NCI-H524 treated with DMSO at 0.1 percent for 48 hours (cell line): ENCODE measurements around the gene CD82.

Experiments
- DNase-seq: peaks from one replicate; lab custom pipeline; 2025; lab: John Stamatoyannopoulos, UW

CD82 gene

GRCh38 chr11:44561964-44562734, 3.3 kb upstream of the CD82 start:
- no peak for DNase-seq

DNA sequence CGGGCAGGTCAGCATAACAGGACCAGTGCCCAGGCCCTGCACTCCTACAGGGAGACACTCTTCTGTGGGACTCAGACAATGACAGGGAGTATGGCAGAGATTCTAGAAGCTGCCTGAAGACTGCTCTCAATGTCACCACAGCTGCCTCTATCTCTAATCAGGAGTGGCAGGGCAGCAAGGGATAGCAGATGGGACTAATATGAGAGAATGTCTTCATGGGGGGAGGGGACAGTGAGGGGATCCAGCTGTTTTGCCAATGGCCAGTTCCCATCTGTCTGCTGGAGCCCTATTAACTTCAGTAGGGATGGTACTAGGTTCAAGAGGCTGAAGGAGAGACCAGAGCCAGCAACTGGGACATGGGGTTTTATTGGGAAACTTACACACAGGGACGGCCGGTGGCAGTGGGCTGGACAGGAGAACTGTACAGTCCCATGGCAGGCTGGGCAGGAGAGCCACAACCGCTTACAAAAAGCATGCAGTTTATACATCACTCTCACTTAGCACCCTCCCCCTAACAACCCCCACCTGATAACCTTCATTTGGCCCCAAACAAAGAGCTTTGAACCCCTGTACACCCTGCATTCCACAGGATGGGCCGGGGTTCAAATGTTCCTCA, 2.5 kb upstream of the CD82 start:
- peak; percentile 47 for DNase-seq

DNA sequence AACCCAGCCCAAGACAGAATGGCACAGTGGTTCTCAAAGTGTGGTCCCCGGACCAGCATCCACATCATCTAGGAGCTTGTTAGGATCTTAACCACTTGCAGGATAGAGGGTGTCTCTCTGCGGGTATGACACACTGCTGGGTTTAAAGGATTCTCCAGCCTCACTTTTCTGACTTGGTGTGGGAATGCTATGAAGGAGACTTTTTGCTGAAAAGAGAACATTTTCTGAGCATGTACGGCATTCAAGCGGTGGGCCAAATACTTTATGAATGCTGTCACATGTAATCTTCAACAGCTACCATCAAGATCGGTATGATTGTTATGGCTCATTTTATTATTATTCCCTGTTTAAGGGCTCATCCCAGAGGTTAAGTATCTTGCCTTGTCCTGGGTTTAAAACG, 1.8 kb upstream of the CD82 start:
- DNase-seq = no peak

- DNase-seq = no peak
Observed at GRCh38 chr11:44564166-44564565, 1.3 kb upstream of the CD82 start.

GRCh38 chr11:44564670-44565210, 723 bp upstream of the CD82 start:
- no peak for DNase-seq

GRCh38 chr11:44565953-44566949, 788 bp downstream of the CD82 start:
- no peak for DNase-seq

DNA sequence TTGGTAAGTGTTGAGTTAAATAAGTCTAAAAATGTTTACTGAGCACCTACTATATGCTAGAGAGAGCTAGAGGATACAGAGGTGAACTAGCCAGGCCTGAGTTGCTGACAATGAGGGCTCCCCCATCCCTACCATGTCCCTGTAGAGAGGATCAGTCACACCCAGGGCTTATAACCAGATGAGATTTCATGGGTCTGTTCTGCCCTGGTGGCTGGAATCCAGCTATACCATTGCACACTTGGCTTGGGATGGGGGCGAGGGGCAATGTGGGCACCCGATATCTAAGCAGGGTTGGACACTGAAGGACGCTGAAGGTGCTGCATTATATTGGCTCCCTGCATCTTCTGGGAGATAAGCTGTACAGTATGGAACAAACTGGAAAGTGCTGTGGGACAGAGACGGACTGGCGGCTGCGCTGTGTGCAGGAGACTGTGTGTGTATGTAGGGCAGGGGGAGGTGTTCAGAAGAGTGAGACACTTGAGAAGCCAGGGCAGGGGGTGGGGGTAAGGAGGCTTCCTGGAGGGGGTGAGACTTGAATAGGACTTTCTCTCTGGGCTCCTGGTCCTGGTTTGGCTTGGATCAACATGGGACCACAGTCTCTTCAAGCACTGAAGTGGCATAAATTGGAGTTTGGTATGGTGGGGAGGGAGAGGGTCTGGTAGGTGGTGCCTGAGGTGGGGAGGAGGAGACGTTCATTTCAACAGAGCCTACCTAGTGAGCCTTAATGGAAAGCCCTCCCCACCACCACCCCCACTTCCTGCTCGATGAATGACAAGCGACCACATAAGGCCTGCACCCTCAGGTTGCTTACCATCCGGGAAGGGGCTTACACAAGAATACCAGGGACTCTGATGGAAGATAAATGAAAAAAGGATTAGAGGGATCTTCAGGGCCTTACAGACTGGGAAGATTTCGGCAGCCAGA, 1.8 kb downstream of the CD82 start:
- DNase-seq = no peak

DNA sequence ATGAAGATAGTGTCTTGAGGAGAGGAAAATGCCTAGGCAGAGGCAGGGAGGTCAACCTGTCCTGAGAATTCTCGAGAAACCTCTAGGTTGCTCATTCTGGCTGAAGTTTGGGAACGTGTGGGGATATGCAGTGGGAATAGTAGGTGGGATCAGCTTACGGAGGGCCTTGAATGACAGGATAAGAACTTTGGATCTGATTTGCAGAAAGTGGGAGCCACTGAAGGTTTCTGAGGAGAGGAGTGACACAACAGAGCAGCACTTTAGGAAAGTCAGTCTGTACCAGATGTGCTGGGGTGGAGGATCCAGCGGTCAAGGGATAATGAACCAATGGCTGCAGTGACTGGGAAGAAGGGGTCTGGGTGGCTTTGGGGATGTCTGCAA, 2.4 kb downstream of the CD82 start:
- no peak for DNase-seq

- no peak for DNase-seq
Observed at GRCh38 chr11:44568331-44568657, 2.8 kb downstream of the CD82 start.

GRCh38 chr11:44568658-44569473, 3.4 kb downstream of the CD82 start:
- DNase-seq = no peak

GRCh38 chr11:44570411-44571155, 5.1 kb downstream of the CD82 start:
- no peak for DNase-seq

DNA sequence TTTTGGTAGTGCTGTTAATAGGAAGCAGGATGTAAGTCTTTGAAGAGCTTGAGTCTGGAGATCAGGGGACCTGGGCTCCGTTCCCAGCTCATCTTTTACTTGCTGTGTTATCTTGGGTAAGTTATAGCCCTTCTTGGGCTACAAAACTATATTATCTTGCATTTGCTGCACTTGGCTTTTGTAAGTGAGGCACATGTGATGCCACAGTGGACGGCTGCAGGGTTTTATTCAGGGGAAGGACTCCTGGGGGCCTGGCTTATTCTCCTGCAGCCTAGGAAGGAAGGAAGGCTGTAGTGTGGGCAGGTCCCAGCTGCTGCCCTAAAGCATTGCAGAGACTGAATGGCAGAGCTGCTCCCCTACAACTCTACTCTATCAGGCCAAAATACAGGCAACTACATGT, 6.4 kb downstream of the CD82 start:
- DNase-seq = no peak

GRCh38 chr11:44572436-44572835, 7.0 kb downstream of the CD82 start:
- no peak for DNase-seq

GRCh38 chr11:44572884-44573283, 7.4 kb downstream of the CD82 start:
- DNase-seq = no peak

- no peak for DNase-seq
Observed at GRCh38 chr11:44573333-44573732, 7.9 kb downstream of the CD82 start.

DNA sequence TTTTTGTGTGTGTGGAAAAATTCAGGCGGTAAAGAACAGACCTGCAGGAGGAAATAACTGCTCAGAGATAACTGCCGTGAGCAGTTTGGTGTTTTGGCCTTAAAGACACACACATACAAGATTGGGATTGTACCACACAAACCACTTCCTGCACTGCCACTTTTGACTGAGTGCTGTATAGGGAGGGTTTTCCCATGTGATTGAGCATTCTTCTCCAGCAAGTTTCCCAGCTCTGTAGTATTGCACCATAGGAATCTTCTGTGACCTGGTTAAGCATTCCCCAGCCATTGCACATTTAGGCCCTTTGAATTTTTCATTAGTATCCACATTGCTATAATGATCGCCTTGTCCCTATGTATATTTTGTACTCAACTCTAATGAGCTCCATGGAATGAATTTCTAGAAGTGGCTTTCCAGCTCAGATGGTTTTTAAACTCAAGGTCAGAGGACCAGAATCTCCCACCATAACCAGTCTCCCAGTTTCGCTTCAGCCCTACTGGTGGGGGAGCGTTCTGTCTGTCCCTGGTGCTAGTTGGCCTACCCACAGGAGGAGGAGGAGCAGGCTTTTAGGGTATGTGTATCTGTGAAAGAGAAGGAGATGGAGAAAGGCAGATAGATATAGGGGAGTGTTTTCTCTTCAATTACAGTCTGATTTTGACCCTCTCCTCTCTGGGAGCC, 9.3 kb downstream of the CD82 start:
- DNase-seq = no peak

DNA sequence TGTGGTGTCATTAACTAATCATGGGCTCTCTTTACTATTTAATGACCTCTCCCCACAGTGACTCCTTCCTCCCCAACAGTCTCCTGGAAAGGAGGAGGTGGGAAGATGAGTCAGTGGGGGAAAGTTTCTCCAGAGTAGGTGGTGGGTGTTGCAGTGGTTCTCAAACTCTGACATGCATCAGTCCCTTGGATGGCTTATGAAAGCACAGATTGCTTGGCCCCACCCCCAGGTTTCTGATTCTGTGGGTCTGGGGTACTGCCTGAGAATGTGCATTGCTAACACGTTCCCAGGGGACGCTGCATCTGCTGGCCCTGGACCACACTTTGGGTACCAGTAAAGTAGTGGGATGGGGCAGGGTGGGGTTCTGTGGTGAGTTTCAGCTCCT, 9.8 kb downstream of the CD82 start:
- DNase-seq = no peak

DNA sequence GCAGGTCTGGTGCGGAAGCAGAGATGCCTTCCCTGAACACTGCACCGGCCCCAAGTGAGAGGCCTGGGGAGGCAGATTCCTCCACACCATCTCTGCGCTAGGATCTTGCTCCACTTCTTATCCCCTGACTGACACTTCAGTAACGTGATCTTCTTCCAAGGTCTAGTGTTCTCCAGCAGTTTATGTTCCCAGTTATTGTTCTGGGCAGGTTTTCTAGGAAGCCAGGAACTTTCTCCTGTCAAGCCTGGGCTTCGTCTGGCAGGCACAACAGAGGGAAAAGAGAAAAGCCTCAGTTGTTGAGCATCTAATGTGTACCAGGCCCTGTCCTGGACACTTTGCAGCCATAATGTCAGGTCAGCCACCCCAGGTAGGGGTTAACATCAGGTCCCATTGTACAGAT, 10.5 kb downstream of the CD82 start:
- DNase-seq = no peak

DNA sequence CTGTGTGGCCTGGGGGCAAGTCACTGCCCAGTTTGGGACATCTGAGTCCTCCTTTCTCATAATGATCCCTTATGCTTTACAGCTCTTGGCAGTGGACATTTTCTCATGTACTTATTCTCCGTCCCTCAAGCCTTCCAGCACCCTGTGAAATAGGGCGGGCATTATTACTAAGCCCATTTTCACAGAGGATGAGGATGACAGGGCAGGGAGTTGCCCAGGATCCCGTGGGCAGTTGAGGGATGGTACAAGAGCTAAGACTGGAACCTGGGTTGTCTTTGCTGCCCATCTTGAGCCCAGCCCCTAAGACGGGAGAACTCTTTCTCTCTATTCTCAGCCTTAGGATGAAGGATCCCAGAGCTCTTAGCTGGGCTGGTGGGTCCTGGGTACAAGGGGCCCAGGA, 11.2 kb downstream of the CD82 start:
- no peak for DNase-seq
